ENCODE results near the gene ARID1B. TPM values are rescaled to one million over a fixed set of nuclear protein-coding genes. Genes with fewer than 3 reads are reported as not detected.

Gene ARID1B
- total RNA-seq, 1 experiment from 2014 or later: 91.7 TPM

DNA sequence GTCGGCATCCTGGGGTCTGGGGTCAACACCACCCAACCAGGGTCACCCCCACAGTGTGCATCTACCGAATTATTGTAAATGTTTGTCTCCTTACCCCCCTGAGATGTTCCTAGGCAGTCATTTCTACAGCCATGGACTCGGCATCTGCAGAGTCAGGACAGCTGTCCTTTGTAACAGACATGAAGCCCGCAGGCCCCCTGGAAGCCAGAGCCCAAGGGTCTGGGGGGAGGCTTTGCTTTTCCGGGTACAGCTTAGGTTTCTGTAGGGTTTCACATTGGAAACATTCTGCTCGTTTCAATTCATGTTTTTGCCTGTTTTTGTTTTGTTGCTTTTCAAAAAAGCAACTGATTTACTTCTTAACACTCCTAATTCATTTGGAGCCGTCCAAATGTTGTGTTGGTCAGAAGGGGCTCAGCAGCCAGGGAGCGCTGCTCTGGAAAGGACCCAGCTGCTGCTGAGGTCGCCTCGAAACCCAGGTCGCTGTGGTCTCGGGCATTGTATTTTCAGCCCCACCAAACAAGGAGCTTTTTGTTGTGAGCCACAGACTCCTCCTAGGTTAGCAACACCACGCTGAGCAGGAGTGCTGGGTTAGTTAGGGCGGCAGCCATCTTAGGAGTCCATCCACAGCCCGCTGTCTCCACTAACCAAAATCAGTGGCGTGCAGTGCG lies 385.7 kb downstream of the ARID1B start:
- in situ Hi-C loops (cut with HindIII; ENCODE audit: low pct_unique_long_range_greater_than_20kb, low sequenced_read_pairs) (no loop called here), intact Hi-C loops (cut with micrococcal nuclease; ENCODE audit: unreplicated experiment) (no loop called here)
- Histone ChIP-seq H3K9me3 (ENCODE audit: control insufficient read depth, insufficient read depth, low read depth, low read length) (no peaks in the 10 kb centered on the region), H3K27me3 (ENCODE audit: control insufficient read depth, insufficient read depth, low read length) (no peaks in the 10 kb centered on the region), H3K4me1 (ENCODE audit: control insufficient read depth, insufficient read depth, low read length) (no peaks in the 10 kb centered on the region), H3K27ac (ENCODE audit: low read length) (no peak overlapping the region), H3K36me3 (ENCODE audit: control insufficient read depth, insufficient read depth, low read length) (0 out of 2 replicates have a peak, but pooled peaks cover 2% of the 10 kb centered on the region), H3K4me3 (ENCODE audit: low read depth in 2 of 2, low read length in 2 of 2) (no peak overlapping the region)
- ATAC-seq (no peak), DNase-seq (ENCODE audit: low read depth, low spot score) (no peak)
- ChIA-PET CTCF (no interaction called here), POLR2A (no interaction called here)
- no TSS peak for BruUV-seq (replicated peaks)
- TF ChIP-seq TCF7L2 (IDR thresholded peaks at IDR 0.05; ENCODE audit: low read depth, low read length): no peak

GRCh38 chr6:157163434-157164159 lies 386.4 kb downstream of the ARID1B start:
- in situ Hi-C loops (cut with HindIII; ENCODE audit: low pct_unique_long_range_greater_than_20kb, low sequenced_read_pairs) (no loop called here), intact Hi-C loops (cut with micrococcal nuclease; ENCODE audit: unreplicated experiment) (no loop called here)
- Histone ChIP-seq H3K27ac (ENCODE audit: low read length) (no peak overlapping the region), H3K9me3 (ENCODE audit: control insufficient read depth, insufficient read depth, low read depth, low read length) (no peaks in the 10 kb centered on the region), H3K4me3 (ENCODE audit: low read depth in 2 of 2, low read length in 2 of 2) (no peak overlapping the region), H3K36me3 (ENCODE audit: control insufficient read depth, insufficient read depth, low read length) (peaks cover 2% of the 10 kb centered on the region; the same call in 1 of the 2 replicates), H3K27me3 (ENCODE audit: control insufficient read depth, insufficient read depth, low read length) (no peaks in the 10 kb centered on the region), H3K4me1 (ENCODE audit: control insufficient read depth, insufficient read depth, low read length) (no peaks in the 10 kb centered on the region)
- ATAC-seq (no peak), DNase-seq (ENCODE audit: low read depth, low spot score) (no peak)
- ChIA-PET POLR2A (no interaction called here), CTCF (no interaction called here)
- TF ChIP-seq, protein P1, sequence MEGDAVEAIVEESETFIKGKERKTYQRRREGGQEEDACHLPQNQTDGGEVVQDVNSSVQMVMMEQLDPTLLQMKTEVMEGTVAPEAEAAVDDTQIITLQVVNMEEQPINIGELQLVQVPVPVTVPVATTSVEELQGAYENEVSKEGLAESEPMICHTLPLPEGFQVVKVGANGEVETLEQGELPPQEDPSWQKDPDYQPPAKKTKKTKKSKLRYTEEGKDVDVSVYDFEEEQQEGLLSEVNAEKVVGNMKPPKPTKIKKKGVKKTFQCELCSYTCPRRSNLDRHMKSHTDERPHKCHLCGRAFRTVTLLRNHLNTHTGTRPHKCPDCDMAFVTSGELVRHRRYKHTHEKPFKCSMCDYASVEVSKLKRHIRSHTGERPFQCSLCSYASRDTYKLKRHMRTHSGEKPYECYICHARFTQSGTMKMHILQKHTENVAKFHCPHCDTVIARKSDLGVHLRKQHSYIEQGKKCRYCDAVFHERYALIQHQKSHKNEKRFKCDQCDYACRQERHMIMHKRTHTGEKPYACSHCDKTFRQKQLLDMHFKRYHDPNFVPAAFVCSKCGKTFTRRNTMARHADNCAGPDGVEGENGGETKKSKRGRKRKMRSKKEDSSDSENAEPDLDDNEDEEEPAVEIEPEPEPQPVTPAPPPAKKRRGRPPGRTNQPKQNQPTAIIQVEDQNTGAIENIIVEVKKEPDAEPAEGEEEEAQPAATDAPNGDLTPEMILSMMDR (IDR thresholded peaks at IDR 0.05): no peak
- TF ChIP-seq TCF7L2 (IDR thresholded peaks at IDR 0.05; ENCODE audit: low read depth, low read length): no peak
- no peak for TF ChIP-seq POLR2AphosphoS5 (IDR thresholded peaks at IDR 0.05; ENCODE audit: low read depth, low read length)
- TF ChIP-seq REST (IDR thresholded peaks at IDR 0.05; ENCODE audit: insufficient read depth in 1 of 2, low read depth in 2 of 2, low read length in 1 of 2): no peak
- no peak for TF ChIP-seq SIN3A (IDR thresholded peaks at IDR 0.05; ENCODE audit: borderline replicate concordance, insufficient read depth, low read depth, low read length)
- BruUV-seq (replicated peaks): no TSS peak

DNA sequence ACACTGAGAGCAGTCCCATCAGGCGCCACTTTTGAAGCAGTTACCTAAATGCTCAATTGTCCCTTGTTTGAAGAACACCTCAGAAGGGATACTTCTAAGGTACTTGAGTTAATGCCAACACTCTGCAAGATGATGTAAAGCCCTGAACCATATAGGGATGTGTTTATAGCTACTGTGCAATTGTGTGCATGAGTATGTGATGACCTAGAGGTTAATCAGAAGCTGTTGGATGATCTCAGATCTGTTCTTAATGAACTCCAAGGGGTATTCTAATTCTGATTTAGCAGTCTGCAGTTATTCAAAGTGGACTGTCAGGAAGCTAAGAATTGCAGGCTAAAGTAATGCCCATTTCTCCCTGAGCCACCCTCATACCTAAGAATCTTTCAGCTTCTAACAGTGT lies 387.8 kb downstream of the ARID1B start:
- Histone ChIP-seq H3K4me3 (ENCODE audit: low read depth in 2 of 2, low read length in 2 of 2) (no peak overlapping the region), H3K27me3 (ENCODE audit: control insufficient read depth, insufficient read depth, low read length) (no peaks in the 10 kb centered on the region), H3K9me3 (ENCODE audit: control insufficient read depth, insufficient read depth, low read depth, low read length) (no peaks in the 10 kb centered on the region), H3K27ac (ENCODE audit: low read length) (no peak overlapping the region), H3K4me1 (ENCODE audit: control insufficient read depth, insufficient read depth, low read length) (no peaks in the 10 kb centered on the region), H3K36me3 (ENCODE audit: control insufficient read depth, insufficient read depth, low read length) (peaks cover 4% of the 10 kb centered on the region)
- no peak for TF ChIP-seq TCF7L2 (IDR thresholded peaks at IDR 0.05; ENCODE audit: low read depth, low read length)
- no peak for TF ChIP-seq REST (IDR thresholded peaks at IDR 0.05; ENCODE audit: insufficient read depth in 1 of 2, low read depth in 2 of 2, low read length in 1 of 2)
- no peak for TF ChIP-seq POLR2AphosphoS5 (IDR thresholded peaks at IDR 0.05; ENCODE audit: low read depth, low read length)
- no peak for TF ChIP-seq SIN3A (IDR thresholded peaks at IDR 0.05; ENCODE audit: borderline replicate concordance, insufficient read depth, low read depth, low read length)
- TF ChIP-seq, protein P1 (IDR thresholded peaks at IDR 0.05): no peak
- in situ Hi-C loops (cut with HindIII; ENCODE audit: low pct_unique_long_range_greater_than_20kb, low sequenced_read_pairs) (no loop called here), intact Hi-C loops (cut with micrococcal nuclease; ENCODE audit: unreplicated experiment) (no loop called here)
- no TSS peak for BruUV-seq (replicated peaks)
- ChIA-PET POLR2A (no interaction called here), CTCF (no interaction called here)
- DNase-seq (ENCODE audit: low read depth, low spot score) (no peak), ATAC-seq (0 out of 2 replicates have a peak, but pooled peaks have one; percentile 26)
